ENCODE data around the gene GNL3.

Gene GNL3, protein sequence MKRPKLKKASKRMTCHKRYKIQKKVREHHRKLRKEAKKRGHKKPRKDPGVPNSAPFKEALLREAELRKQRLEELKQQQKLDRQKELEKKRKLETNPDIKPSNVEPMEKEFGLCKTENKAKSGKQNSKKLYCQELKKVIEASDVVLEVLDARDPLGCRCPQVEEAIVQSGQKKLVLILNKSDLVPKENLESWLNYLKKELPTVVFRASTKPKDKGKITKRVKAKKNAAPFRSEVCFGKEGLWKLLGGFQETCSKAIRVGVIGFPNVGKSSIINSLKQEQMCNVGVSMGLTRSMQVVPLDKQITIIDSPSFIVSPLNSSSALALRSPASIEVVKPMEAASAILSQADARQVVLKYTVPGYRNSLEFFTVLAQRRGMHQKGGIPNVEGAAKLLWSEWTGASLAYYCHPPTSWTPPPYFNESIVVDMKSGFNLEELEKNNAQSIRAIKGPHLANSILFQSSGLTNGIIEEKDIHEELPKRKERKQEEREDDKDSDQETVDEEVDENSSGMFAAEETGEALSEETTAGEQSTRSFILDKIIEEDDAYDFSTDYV

DNA sequence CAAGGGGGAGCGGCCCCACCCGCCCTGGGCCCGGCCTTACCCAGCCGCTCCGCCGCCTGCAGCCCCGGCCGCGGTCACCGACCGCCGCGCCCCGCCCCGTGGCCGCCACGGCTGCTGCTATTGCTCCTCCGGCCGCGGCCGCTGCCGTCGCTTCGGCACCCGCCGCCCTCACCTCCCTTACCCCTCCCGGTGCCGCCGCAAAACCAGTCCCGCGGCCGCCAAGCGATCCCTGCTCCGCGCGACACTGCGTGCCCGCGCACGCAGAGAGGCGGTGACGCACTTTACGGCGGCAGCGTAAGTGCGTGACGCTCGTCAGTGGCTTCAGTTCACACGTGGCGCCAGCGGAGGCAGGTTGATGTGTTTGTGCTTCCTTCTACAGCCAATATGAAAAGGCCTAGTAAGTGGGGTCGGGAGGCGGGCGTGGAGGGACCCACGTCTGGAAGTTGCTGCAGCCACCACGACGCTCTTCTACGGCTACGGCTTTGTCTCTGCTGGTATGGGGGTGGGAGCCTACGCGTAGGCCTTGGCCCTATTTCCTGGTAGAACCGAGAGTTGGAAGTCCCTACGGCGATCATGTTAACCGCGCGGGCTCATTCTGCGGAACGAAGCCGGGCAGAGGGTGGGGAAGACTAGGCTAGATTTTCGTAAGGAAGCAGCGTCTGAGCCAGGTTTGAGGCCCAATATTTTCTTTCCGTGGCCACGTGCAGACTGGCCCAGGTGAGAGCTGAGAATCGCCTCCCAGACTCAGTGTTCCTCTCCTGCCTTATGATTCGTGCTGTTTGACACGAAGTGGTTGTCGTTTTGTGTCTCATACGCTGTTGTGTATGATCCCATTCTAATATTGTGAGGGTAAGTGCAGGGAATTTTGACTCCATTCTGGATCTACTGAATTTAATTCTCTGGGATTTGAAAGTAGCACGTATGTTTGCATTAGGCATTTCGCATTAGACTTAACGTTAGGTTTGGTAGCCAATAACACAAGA, at the start of gene GNL3, which contains the start of gene PBRM1:
Gene GNL3 (plus strand): TSS at position 324 of the 983 bp plus-strand sequence. CDS start 61 bp downstream, at position 385.
Gene PBRM1 (minus strand): TSS at position 205 of the 983 bp plus-strand sequence.
- Histone ChIP-seq H3K4me2 (peak within 1 kb of the TSS; percentile 82), H3K4me1 (peaks cover 55% of the 10 kb centered on the region), H3K4me3 (peak within 1 kb of the TSS; percentile 86), H3K9me3 (no peaks in the 10 kb centered on the region), H3K9ac (peak within 1 kb of the TSS; percentile 97), H3K36me3 (peaks cover 55% of the 10 kb centered on the region), H3K27ac (peak within 1 kb of the TSS; percentile 94), H3K27me3 (no peaks in the 10 kb centered on the region), H4K20me1 (peaks cover 77% of the 10 kb centered on the region)
- TF ChIP-seq Cebpa-rat (IDR thresholded peaks at IDR 0.05), result no peak

DNA sequence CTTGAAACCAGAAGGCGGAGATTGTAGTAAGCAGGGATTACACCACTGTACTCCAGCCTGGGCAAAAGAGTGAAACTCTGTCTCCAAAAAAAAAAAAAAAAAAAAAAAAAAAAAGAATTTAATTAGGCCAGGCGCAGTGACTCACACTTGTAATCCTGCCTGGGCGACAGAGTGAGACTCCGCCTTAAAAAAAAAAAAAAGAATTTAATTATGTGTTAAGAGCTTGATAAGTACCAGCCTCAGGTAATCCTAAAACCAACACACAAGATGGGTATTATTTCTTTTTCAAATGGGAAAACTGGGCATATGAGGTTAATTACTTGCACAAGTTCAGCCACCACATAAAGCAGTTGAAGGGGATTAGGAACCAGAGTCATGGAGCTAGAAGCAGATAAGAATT, 49.2 kb upstream of the GNL3 start:
- Histone ChIP-seq H3K27ac (no peak overlapping the region), H3K9ac (no peak overlapping the region), H3K36me3 (peaks cover 96% of the 10 kb centered on the region), H3K9me3 (no peaks in the 10 kb centered on the region), H4K20me1 (no peaks in the 10 kb centered on the region), H3K4me2 (no peak overlapping the region), H3K4me1 (no peaks in the 10 kb centered on the region), H3K27me3 (no peaks in the 10 kb centered on the region), H3K4me3 (no peak overlapping the region)
- TF ChIP-seq Cebpa-rat (IDR thresholded peaks at IDR 0.05), result no peak

DNA sequence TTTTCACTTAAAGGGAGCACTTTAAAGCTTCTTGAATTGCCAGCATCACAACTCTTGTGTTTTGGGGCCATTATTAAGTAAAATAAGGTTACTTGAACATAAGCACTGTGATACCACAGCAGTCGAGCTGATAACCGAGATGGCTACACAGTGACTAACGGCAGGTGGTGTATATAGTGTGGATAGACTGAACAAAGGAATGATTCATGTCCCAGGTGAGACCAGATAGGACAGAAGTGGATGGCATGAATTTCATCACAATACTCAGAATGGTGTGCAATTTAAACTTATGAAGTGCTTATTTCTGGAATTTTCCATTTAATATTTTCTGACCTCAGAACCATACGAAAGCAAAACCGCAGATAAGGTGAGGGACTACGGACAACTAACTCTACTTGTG, 40.3 kb upstream of the GNL3 start:
- H3K4me1 ChIP-seq, result no peaks in the 10 kb centered on the region
- no peaks in the 10 kb centered on the region for H3K9me3 ChIP-seq
- no peak overlapping the region for H3K9ac ChIP-seq
- H3K4me3 ChIP-seq, result no peak overlapping the region
- H3K4me2 ChIP-seq, result no peak overlapping the region
- H4K20me1 ChIP-seq, result 0 out of 2 replicates have a peak, but pooled peaks cover 5% of the 10 kb centered on the region
- no peak for TF ChIP-seq Cebpa-rat (IDR thresholded peaks at IDR 0.05)
- H3K27ac ChIP-seq, result no peak overlapping the region
- no peaks in the 10 kb centered on the region for H3K27me3 ChIP-seq
- H3K36me3 ChIP-seq, result peaks cover 89% of the 10 kb centered on the region

DNA sequence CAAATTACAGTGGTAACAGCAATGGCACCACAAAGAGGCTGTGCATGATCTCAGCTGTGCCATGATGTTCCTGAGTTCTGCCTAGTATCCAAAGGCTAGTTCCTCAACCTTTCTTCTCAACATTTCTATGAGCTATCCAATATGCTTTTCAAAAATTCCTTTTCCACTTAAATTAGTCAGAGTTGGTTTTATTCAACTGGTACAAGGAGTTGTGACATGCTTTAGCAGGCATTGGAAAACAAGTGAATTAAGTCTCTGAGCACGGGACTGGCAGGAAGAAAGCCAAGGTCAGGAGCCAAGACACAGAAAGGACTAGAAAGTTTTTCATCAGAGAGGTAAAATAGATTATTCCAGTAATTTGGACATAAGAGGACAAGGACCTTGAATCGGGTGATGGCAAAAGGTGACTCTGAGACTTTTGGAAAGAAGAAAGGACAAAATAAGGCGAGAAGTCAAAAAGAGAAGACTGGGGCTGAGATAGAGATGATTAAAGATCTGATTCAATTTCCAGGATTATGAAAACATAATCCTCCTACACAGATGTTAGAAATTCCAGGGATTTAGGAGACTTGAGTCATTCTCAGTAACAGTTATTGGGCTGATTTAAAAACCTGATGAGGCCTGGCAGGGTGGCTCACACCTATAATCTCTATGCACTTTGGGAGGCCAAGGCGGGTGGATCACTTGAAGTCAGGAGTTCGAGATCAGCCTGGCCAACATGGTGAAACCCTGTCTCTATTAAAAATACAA, 36.2 kb upstream of the GNL3 start:
- H3K4me2 ChIP-seq, result no peak overlapping the region
- H4K20me1 ChIP-seq, result 0 out of 2 replicates have a peak, but pooled peaks cover 5% of the 10 kb centered on the region
- no peak overlapping the region for H3K9ac ChIP-seq
- H3K4me3 ChIP-seq, result no peak overlapping the region
- H3K36me3 ChIP-seq, result peaks cover 90% of the 10 kb centered on the region
- no peak for TF ChIP-seq Cebpa-rat (IDR thresholded peaks at IDR 0.05)
- H3K9me3 ChIP-seq, result no peaks in the 10 kb centered on the region
- no peaks in the 10 kb centered on the region for H3K4me1 ChIP-seq
- H3K27me3 ChIP-seq, result no peaks in the 10 kb centered on the region
- no peak overlapping the region for H3K27ac ChIP-seq

DNA sequence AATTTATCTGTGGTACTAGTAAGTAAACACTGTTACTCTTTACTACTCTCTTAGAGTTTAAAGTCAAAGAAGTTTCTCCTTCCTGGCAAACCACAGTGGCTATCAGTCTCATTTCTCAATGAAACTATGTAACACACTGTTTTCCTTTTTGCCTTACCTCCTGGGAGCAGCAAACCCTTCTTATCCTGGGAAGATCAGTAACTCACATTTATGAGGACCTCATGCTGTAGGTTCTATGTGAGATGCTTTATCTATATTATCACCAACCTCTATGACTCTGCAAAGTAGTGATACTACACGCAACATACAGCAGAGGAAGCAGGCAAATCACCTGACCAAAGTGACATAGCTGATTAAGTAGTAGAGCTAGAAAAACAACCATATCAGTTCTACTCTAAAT, 35.4 kb upstream of the GNL3 start:
- Histone ChIP-seq H3K4me1 (no peaks in the 10 kb centered on the region), H3K4me2 (no peak overlapping the region), H4K20me1 (0 out of 2 replicates have a peak, but pooled peaks cover 5% of the 10 kb centered on the region), H3K4me3 (no peak overlapping the region), H3K36me3 (peaks cover 90% of the 10 kb centered on the region), H3K9ac (no peak overlapping the region), H3K27me3 (no peaks in the 10 kb centered on the region), H3K9me3 (no peaks in the 10 kb centered on the region), H3K27ac (no peak overlapping the region)
- no peak for TF ChIP-seq Cebpa-rat (IDR thresholded peaks at IDR 0.05)

DNA sequence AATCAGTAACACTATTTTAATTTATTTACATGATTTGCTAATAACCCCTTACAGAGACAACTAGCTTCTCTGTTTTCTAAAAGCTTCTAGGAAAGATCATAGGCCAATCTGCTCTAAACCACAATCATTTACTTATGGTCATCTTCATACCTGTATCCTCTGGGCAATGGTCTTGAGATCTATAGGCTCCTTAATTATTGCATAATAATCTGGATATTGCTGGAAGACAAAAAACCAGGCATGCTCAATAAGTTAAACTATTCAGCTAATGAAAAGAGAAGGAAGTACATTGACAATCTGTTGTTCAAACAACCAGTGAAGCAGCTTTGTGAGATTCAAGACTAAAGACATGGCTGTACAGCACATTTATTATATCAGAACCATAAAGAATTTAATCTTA, 34.2 kb upstream of the GNL3 start:
- Histone ChIP-seq H3K27ac (no peak overlapping the region), H3K4me2 (no peak overlapping the region), H3K9me3 (no peaks in the 10 kb centered on the region), H3K9ac (no peak overlapping the region), H3K27me3 (no peaks in the 10 kb centered on the region), H3K4me3 (no peak overlapping the region), H3K4me1 (no peaks in the 10 kb centered on the region), H3K36me3 (peaks cover 97% of the 10 kb centered on the region), H4K20me1 (0 out of 2 replicates have a peak, but pooled peaks cover 5% of the 10 kb centered on the region)
- no peak; the same call in 1 of the 2 replicates for TF ChIP-seq Cebpa-rat (IDR thresholded peaks at IDR 0.05)

DNA sequence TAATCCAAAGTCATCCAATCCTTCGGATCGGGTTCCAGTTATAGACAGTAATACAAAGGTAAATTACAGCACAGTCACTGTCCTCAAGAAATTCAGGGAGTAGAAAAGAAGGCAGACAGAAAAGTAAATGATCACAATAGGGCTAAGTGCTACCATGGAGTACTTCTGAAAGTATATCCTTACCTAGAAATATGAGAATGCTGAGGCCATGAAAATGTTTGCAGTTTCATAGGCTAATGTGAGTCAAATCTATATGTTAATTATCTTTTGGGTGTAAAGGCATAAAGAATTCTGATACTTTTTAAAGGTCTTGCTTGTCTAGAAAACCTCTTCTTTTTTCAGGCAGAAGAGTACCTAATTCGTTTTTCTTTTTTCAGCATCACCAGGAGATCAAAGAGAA, 29.9 kb upstream of the GNL3 start:
- H3K27me3 ChIP-seq, result no peaks in the 10 kb centered on the region
- peaks cover 99% of the 10 kb centered on the region for H3K36me3 ChIP-seq
- H3K27ac ChIP-seq, result no peak overlapping the region
- H3K9ac ChIP-seq, result no peak overlapping the region
- H3K4me3 ChIP-seq, result no peak overlapping the region
- no peaks in the 10 kb centered on the region for H3K9me3 ChIP-seq
- no peak for TF ChIP-seq Cebpa-rat (IDR thresholded peaks at IDR 0.05)
- peaks cover 12% of the 10 kb centered on the region; the same call in 1 of the 2 replicates for H4K20me1 ChIP-seq
- no peak overlapping the region for H3K4me2 ChIP-seq
- no peaks in the 10 kb centered on the region for H3K4me1 ChIP-seq

DNA sequence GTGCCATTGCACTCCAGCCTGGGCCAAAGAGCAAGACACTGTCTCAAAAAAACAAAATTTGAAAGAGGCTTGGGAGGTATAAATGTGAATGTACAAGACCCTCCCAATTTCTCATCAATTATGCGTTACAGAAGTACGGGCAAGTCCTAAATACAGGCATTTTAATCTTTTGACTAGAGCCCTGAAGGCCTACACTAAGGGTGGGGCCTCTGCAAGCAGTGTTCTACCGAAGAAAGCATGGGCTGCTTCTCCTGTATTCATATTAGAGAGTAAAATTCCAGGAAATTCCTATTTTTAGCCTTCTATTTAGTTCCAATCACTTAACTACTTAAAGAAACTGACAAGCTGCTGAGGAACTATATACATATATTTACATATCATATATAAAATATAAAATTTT, 25.8 kb upstream of the GNL3 start:
- no peak overlapping the region for H3K27ac ChIP-seq
- no peaks in the 10 kb centered on the region for H3K27me3 ChIP-seq
- H4K20me1 ChIP-seq, result peaks cover 17% of the 10 kb centered on the region
- no peak overlapping the region for H3K4me2 ChIP-seq
- no peak overlapping the region for H3K9ac ChIP-seq
- no peak overlapping the region for H3K4me3 ChIP-seq
- no peaks in the 10 kb centered on the region for H3K4me1 ChIP-seq
- no peaks in the 10 kb centered on the region for H3K9me3 ChIP-seq
- no peak for TF ChIP-seq Cebpa-rat (IDR thresholded peaks at IDR 0.05)
- peaks cover 99% of the 10 kb centered on the region for H3K36me3 ChIP-seq

DNA sequence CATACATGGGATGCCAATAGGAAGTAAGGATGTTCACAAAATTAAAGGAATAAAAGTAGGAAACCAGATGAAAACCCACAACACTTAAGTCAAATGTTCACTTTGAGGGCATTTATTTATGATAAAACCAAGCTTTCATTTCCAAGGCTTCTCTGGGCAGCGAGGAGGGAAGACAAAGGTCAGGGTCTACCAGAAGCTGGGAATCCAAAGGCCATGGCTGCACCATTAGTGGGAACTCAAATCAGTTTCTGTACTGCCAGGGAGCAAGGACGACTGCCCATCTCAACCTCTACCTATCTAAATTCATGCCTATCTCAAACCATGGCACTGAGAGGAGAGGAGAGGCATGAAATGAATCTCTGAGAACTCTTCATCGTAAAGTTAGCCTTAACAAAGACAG, 22.7 kb upstream of the GNL3 start:
- Histone ChIP-seq H3K27ac (no peak overlapping the region), H3K4me2 (no peak overlapping the region), H3K9me3 (no peaks in the 10 kb centered on the region), H3K9ac (no peak overlapping the region), H3K27me3 (no peaks in the 10 kb centered on the region), H4K20me1 (peaks cover 24% of the 10 kb centered on the region), H3K4me1 (no peaks in the 10 kb centered on the region), H3K36me3 (peaks cover 98% of the 10 kb centered on the region), H3K4me3 (no peak overlapping the region)
- no peak for TF ChIP-seq Cebpa-rat (IDR thresholded peaks at IDR 0.05)

Data from BLaER1 (cell line).